Inferior parietal cortex (tissue), 1 donor: ENCODE measurements around the gene SPCS3.
A peak's percentile ranks its signal among the peaks of the same experiment; 100 is the strongest.
"Not testable (repeated sequence)": the region's sequence is repeated elsewhere in the genome, so short reads cannot be mapped to it uniquely, and the experiment has no call there.

Source experiments
- DNase-seq: peaks from one replicate; pipeline ENCODE4 v3.0.0-alpha.2; 2016; ENCODE audit errors: extremely low spot score

Gene SPCS3

GRCh38 chr4:176303938-176304337 lies 15.8 kb upstream of the SPCS3 start:
- DNase-seq = no peak

GRCh38 chr4:176306837-176307665 lies 12.7 kb upstream of the SPCS3 start:
- no peak for DNase-seq

- no peak for DNase-seq
Observed at GRCh38 chr4:176307666-176307930, 12.2 kb upstream of the SPCS3 start.

- DNase-seq = no peak
Observed at GRCh38 chr4:176308441-176308840, 11.3 kb upstream of the SPCS3 start.

- DNase-seq = no peak
Observed at GRCh38 chr4:176309046-176309445, 10.7 kb upstream of the SPCS3 start.

- DNase-seq = no peak
Observed at GRCh38 chr4:176309772-176310171, 10.0 kb upstream of the SPCS3 start.

GRCh38 chr4:176313596-176314336 lies 6.0 kb upstream of the SPCS3 start:
- DNase-seq = no peak

GRCh38 chr4:176319151-176319703 lies 539 bp upstream of the SPCS3 start:
- no peak for DNase-seq

- DNase-seq = peak; percentile 78
Observed at GRCh38 chr4:176320340-176320975, 692 bp downstream of the SPCS3 start.

GRCh38 chr4:176320976-176321361 lies 1.2 kb downstream of the SPCS3 start:
- DNase-seq = no peak

GRCh38 chr4:176321589-176321988 lies 1.8 kb downstream of the SPCS3 start:
- no peak for DNase-seq

- DNase-seq = no peak
Observed at GRCh38 chr4:176323511-176324160, 3.9 kb downstream of the SPCS3 start.

- DNase-seq = not testable (repeated sequence)
Observed at GRCh38 chr4:176324876-176325275, 5.1 kb downstream of the SPCS3 start.

GRCh38 chr4:176333076-176333475 lies 13.3 kb downstream of the SPCS3 start:
- DNase-seq = no peak

- DNase-seq = no peak
Observed at GRCh38 chr4:176334066-176334465, 14.3 kb downstream of the SPCS3 start.

GRCh38 chr4:176335421-176335820 lies 15.7 kb downstream of the SPCS3 start:
- DNase-seq = no peak

GRCh38 chr4:176339936-176340761 lies 20.4 kb downstream of the SPCS3 start:
- DNase-seq = no peak

GRCh38 chr4:176340871-176341685 lies 21.3 kb downstream of the SPCS3 start:
- DNase-seq = peak; percentile 78

- no peak for DNase-seq
Observed at GRCh38 chr4:176342384-176342783, 22.6 kb downstream of the SPCS3 start.

- no peak for DNase-seq
Observed at GRCh38 chr4:176343286-176343685, 23.5 kb downstream of the SPCS3 start.
